Coronary artery (tissue), 2 donors: Measurements from ENCODE around the gene ZSWIM3.
"Not testable (repeated sequence)": the region's sequence is repeated elsewhere in the genome, so short reads cannot be mapped to it uniquely, and the experiment has no call there.

Experiments
- DNase-seq: peaks from one replicate; pipeline ENCODE4 v3.0.0-alpha.2; 2017; ENCODE audit warnings: low spot score
- H3K27ac ChIP-seq, 2 donors: fragments of 200-600 bp; sonication (generic); one replicate each; pipeline ENCODE4 v1.5.1; 2016 to 2019
- H3K4me3 ChIP-seq: fragments of 200-600 bp; sonication (generic); 2 replicates; pipeline ENCODE4 v1.5.1; 2016; ENCODE audit warnings: mild to moderate bottlenecking, moderate library complexity
- CTCF ChIP-seq: fragments of 200-600 bp; sonication (generic); IDR thresholded peaks from one replicate; pipeline ENCODE4 v1.5.1; 2019; ENCODE audit warnings: antibody characterized with exemption

Gene ZSWIM3

GRCh38 chr20:45867136-45867818 lies 9.9 kb downstream of the ZSWIM3 start:
- TF ChIP-seq CTCF, result no peak
- H3K27ac ChIP-seq, result no peak overlapping the region
- no peak overlapping the region for H3K4me3 ChIP-seq
- no peak for DNase-seq

DNA sequence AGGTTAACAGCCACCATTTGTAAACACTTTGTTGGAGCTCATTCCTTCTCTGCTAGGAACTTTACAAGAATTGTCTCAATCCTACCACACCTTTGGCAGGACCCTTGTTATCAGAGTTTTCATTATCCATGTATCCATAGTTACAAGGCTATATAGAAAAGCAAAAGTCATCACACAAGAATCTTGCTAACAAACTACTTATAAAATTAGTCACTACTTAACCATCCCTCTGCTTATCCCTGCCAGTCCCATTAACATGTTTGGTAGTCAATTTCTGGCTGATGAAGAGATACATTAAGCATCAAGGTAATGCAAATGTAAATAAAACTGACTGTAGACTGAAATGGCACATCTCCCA lies 10.4 kb downstream of the ZSWIM3 start:
- DNase-seq, result no peak
- H3K4me3 ChIP-seq, result no peak overlapping the region
- no peak for TF ChIP-seq CTCF
- H3K27ac ChIP-seq, result no peak overlapping the region

DNA sequence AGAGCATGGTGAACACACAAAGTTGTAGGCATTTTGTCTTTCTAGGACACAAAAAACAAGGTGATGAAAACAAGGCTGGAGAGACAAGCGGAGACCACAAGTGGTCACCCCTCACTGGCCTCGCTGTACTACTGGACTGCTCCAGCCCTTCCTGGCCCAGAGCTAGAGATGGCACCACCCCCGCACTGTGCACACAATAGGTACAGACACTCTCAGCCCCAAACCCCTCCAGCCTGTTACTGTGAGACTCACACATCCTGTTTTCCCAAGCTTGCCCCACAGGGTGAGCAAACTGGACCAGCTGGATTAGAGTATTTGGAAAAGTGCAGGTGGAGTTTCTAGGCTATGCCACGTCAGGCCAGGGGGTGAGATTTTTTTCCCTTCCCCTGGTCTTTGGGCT lies 15.2 kb downstream of the ZSWIM3 start:
- H3K4me3 ChIP-seq, result no peak overlapping the region
- no peak for TF ChIP-seq CTCF
- no peak for DNase-seq
- no peak overlapping the region for H3K27ac ChIP-seq

- no peak for DNase-seq
- Histone ChIP-seq H3K27ac (no peak overlapping the region), H3K4me3 (no peak overlapping the region)
- no peak for TF ChIP-seq CTCF
Measured at GRCh38 chr20:45873409-45874103, 16.1 kb downstream of the ZSWIM3 start.

DNA sequence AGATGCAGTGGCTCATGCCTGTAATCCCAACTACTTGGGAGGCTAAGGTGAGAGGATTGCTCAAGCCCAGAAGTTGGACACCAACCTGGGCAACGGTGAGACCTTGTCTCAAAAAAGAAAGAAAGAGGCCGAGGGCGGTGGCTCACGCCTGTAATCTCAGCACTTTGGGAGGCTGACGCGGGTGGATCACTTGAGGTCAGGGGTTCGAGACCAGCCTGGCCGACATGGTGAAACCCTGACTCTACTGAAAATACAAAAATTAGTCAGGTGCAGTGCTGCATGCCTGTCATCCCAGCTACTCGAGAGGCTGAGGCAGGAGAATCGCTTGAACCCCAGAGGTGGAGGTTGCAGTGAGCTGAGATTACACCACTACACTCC lies 16.7 kb downstream of the ZSWIM3 start:
- H3K4me3 ChIP-seq, H3K27ac ChIP-seq, DNase-seq: not testable (repeated sequence)

GRCh38 chr20:45874576-45874975 lies 17.2 kb downstream of the ZSWIM3 start:
- no peak for DNase-seq
- no peak for TF ChIP-seq CTCF
- H3K27ac ChIP-seq, result no peak overlapping the region
- no peak overlapping the region for H3K4me3 ChIP-seq

DNA sequence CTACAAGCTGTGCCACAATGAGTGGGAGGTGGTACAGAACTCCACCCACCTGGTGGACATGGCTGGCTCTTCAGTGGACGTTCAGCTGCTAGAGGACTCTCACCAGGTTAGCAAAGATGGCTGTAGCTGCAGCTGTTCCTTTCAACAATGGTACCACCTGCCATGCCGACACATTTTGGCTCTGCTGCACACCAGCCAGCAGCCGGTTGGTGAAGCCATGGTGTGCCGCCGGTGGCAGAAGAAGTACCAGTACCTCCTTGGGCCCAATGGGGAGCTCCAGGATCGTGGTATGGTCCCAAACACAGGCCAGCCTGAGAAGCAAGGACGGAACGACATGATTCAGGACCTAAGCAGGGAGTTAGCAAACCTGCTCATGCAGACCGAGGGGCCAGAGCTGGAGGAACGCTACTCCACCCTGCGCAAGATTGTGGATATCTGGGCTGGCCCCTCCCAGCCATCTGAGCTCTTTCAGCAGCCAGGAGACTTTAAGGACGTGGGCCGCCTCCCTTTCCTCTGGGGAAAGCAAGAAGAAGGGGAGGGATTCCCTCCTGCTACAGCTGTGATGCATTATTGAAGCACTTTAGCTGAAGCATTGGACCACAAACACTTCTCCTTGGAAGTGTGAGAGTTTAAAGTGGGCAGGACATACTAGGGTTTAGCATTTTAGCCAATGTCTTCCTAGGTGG lies 20.8 kb downstream of the ZSWIM3 start:
- Histone ChIP-seq H3K4me3 (no peak overlapping the region), H3K27ac (peak overlapping the region in 1 of 2 donors; percentile 16)
- DNase-seq, result no peak
- TF ChIP-seq CTCF, result no peak
